ENCODE measurements around the gene HOXD4. TPM values are rescaled to one million over a fixed set of nuclear protein-coding genes. Genes with fewer than 3 reads are reported as not detected.

The HOXD4 gene
- total RNA-seq, 1 experiment from 2014 or later, result not detected

- ChIA-PET POLR2A (no interaction called here), CTCF (interaction anchor here (1.0 to 10.1 kb wide), 7 partner anchors 9 to 1012 kb away, joined by 3 to 175 read pairs (median 5); no protein-coding TSS in a partner anchor)
- H3K9me3 Mint-ChIP-seq (ENCODE audit: unreplicated experiment), result no peaks in the 10 kb centered on the region
- no peak overlapping the region for H3K27ac Mint-ChIP-seq (ENCODE audit: low read depth, unreplicated experiment)
- H3K36me3 Mint-ChIP-seq (ENCODE audit: insufficient read depth, unreplicated experiment), result no peaks in the 10 kb centered on the region
- H3K4me3 Mint-ChIP-seq (ENCODE audit: unreplicated experiment), result no peak overlapping the region
- intact Hi-C loops (cut with micrococcal nuclease), result no loop called here
- TF ChIP-seq CTCF (IDR thresholded peaks at IDR 0.05; ENCODE audit: unreplicated experiment), result no peak
- no peaks in the 10 kb centered on the region for H3K4me1 Mint-ChIP-seq (ENCODE audit: insufficient read depth, unreplicated experiment)
- H3K27me3 Mint-ChIP-seq (ENCODE audit: insufficient read depth, unreplicated experiment), result no peaks in the 10 kb centered on the region
- BruUV-seq (replicated peaks), result no TSS peak
- DNase-seq (ENCODE audit: unreplicated experiment), result no peak
Observed at GRCh38 chr2:176136374-176137251, 14.7 kb upstream of the HOXD4 start.

- no peak for TF ChIP-seq CTCF (IDR thresholded peaks at IDR 0.05; ENCODE audit: unreplicated experiment)
- DNase-seq (ENCODE audit: unreplicated experiment), result no peak
- BruUV-seq (replicated peaks), result no TSS peak
- H3K9me3 Mint-ChIP-seq (ENCODE audit: unreplicated experiment), result no peaks in the 10 kb centered on the region
- POLR2A ChIA-PET, result no interaction called here
- intact Hi-C loops (cut with micrococcal nuclease), result no loop called here
- H3K4me3 Mint-ChIP-seq (ENCODE audit: unreplicated experiment), result no peak overlapping the region
- no peaks in the 10 kb centered on the region for H3K27me3 Mint-ChIP-seq (ENCODE audit: insufficient read depth, unreplicated experiment)
- CTCF ChIA-PET, result interaction anchor here (1.1 to 10.1 kb wide), 5 partner anchors 9 to 521 kb away, joined by 3 to 175 read pairs (median 84); no protein-coding TSS in a partner anchor
- no peaks in the 10 kb centered on the region for H3K4me1 Mint-ChIP-seq (ENCODE audit: insufficient read depth, unreplicated experiment)
- no peak overlapping the region for H3K27ac Mint-ChIP-seq (ENCODE audit: low read depth, unreplicated experiment)
- no peaks in the 10 kb centered on the region for H3K36me3 Mint-ChIP-seq (ENCODE audit: insufficient read depth, unreplicated experiment)
Observed at GRCh38 chr2:176137252-176137580, 14.1 kb upstream of the HOXD4 start.

- intact Hi-C loops (cut with micrococcal nuclease), result no loop called here
- ChIA-PET CTCF (interaction anchor here (0.6 to 10.1 kb wide), 8 partner anchors 10 to 1263 kb away, joined by 3 to 190 read pairs (median 44); no protein-coding TSS in a partner anchor), POLR2A (interaction anchor here (0.6 to 0.8 kb wide), 2 partner anchors 25 to 417 kb away, joined by 3 read pairs; no protein-coding TSS in a partner anchor)
- TF ChIP-seq CTCF (IDR thresholded peaks at IDR 0.05; ENCODE audit: unreplicated experiment), result no peak
- H3K27ac Mint-ChIP-seq (ENCODE audit: low read depth, unreplicated experiment), result no peak overlapping the region
- no TSS peak for BruUV-seq (replicated peaks)
- no peak for DNase-seq (ENCODE audit: unreplicated experiment)
- no peaks in the 10 kb centered on the region for H3K27me3 Mint-ChIP-seq (ENCODE audit: insufficient read depth, unreplicated experiment)
- H3K4me1 Mint-ChIP-seq (ENCODE audit: insufficient read depth, unreplicated experiment), result no peaks in the 10 kb centered on the region
- H3K36me3 Mint-ChIP-seq (ENCODE audit: insufficient read depth, unreplicated experiment), result no peaks in the 10 kb centered on the region
- H3K4me3 Mint-ChIP-seq (ENCODE audit: unreplicated experiment), result no peak overlapping the region
- H3K9me3 Mint-ChIP-seq (ENCODE audit: unreplicated experiment), result no peaks in the 10 kb centered on the region
Observed at GRCh38 chr2:176137906-176138305, 13.4 kb upstream of the HOXD4 start.

- Mint-ChIP-seq H3K27ac (ENCODE audit: low read depth, unreplicated experiment) (no peak overlapping the region), H3K4me1 (ENCODE audit: insufficient read depth, unreplicated experiment) (no peaks in the 10 kb centered on the region), H3K9me3 (ENCODE audit: unreplicated experiment) (no peaks in the 10 kb centered on the region), H3K36me3 (ENCODE audit: insufficient read depth, unreplicated experiment) (no peaks in the 10 kb centered on the region), H3K27me3 (ENCODE audit: insufficient read depth, unreplicated experiment) (no peaks in the 10 kb centered on the region), H3K4me3 (ENCODE audit: unreplicated experiment) (no peak overlapping the region)
- CTCF ChIA-PET, result interaction anchor here (0.7 to 10.1 kb wide), 11 partner anchors 12 to 940 kb away, joined by 3 to 190 read pairs (median 25); no protein-coding TSS in a partner anchor
- TF ChIP-seq CTCF (IDR thresholded peaks at IDR 0.05; ENCODE audit: unreplicated experiment), result no peak
- POLR2A ChIA-PET, result no interaction called here
- no peak for DNase-seq (ENCODE audit: unreplicated experiment)
- BruUV-seq (replicated peaks), result no TSS peak
- intact Hi-C loops (cut with micrococcal nuclease), result no loop called here
Observed at GRCh38 chr2:176138526-176138922, 12.8 kb upstream of the HOXD4 start.
